ENCODE measurements around the gene MPHOSPH10.
"Not testable (repeated sequence)": the region's sequence is repeated elsewhere in the genome, so short reads cannot be mapped to it uniquely, and the experiment has no call there.

Gene MPHOSPH10

GRCh38 chr2:71181316-71181715 is 50.9 kb downstream of the MPHOSPH10 start:
- DNase-seq, result no peak

DNA sequence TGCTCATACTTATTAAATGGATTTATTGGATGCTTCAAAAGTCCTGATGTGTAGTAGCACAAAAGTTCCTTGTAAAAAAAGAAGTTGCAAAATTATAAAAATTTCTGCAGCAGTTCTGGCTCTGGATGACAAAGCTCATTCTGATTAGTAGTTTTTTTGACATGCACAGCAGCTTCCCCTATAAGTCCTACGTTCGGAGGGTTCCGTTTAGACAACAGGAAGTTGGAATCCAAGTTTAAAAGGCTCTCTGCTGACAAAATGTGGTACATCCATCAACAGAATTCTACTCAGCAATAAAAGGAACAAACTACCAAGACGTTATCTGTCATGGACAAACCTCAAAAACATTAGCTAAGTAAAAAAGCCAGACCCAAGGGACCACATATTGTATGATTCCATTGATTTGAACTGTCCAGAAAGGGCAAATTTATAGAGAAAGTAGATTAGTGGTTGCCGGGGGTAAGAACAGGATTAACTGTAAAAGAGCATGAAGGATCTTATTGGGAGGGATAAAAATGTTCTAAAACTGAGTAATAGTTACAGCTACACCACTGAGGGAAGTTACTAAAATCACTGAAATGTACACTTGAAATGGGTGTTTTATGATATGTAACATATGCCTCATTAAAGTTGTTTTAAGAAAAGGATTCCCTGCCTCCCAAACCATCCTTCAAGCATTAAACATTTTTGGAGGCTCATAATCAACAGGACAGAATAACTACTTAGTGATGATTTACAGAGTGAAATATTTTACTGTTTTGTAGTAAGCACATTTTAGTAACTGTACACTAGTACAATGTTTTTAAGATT is 53.1 kb downstream of the MPHOSPH10 start:
- not testable (repeated sequence) for DNase-seq

DNA sequence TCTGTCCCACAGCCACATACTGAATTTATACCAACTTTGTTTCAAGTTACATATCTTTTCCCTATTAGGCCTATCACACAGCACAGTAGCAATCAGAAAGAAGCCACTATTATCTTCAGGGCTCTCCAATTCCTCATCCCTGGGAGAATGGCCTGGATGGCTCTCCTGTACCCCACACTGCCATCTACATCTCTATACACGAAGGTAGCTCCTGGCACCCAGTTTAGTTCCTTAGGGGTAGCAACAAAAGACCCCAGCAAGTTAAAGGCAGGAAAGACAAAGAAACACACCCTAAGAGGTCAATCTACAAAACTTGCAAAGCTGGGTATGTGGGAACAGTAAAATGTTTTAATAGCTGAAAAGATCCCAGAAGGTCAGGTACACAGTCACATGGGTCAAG is 56.5 kb downstream of the MPHOSPH10 start:
- DNase-seq, result no peak

DNA sequence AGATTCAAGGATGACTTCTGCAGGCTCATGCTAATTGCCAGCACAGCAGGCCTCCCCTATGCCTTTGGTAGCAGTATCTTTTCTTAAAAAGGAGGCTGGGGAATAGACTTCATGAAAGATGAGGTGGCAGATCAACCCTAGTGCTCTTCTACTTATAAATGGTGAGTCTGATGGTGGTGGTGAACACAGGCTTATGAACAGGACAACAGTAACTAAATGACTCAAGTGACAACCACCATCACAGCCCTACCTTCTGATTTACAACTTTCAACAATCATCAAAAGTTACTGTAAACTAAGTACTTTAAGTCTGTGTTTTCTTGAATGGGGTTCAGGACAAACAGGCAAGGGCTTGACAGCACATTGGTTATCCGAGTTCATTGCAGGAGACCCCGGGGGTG is 57.2 kb downstream of the MPHOSPH10 start:
- DNase-seq, result no peak

DNA sequence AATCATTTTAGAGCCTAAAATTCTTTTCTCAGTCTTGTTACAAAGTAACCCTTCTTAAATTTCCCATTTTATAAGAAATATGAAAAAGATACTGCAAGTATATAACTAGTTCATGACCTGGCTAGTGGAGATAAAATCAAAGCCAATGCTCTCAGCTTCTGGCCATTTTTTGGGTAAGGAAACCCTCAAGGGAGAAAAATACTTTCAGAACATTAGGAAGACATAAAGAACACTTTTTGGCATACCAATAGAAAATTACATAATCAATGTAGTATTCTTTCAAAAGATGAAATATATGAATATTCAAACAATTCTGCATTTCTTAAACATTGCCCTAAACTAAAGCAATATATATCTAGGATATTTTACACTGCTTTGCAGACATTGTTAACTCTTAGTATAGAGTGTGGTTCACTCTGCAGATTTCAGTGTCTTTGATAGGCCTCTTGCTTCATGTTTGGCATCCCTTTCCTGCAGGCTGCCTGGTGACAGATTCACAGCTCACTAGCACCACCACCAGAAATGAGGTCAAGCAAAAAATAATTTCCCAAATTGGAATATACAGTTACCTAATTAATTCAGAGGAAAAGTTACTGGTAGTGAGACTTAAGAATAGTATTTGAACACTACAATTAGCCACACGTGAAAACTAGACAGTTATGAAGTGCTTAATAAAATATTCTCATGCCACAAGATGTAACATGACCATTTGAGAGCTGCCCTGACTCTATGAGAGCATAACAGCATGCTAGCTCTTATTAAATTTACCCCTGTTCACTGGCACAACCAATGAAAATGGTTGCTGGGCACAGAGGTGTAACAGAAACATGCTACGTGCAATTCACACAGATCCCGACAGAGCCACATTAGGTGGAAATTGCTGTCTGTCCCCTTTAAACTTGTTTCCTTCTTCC is 60.5 kb downstream of the MPHOSPH10 start:
- peak; percentile 10 for DNase-seq

GRCh38 chr2:71191570-71191943 is 61.1 kb downstream of the MPHOSPH10 start:
- DNase-seq, result no peak
